Body of pancreas (tissue), 4 donors: ENCODE results near the gene NUCKS1. TPM values are rescaled to one million over a fixed set of nuclear protein-coding genes. Genes with fewer than 3 reads are reported as not detected.

Source experiments
- ATAC-seq: fragments of 150-250 bp; one replicate; pipeline ENCODE4 v1.9.1; 2016
- DNase-seq, 4 donors: peaks; one replicate each; pipeline ENCODE4 v3.0.0-alpha.2; 2019
- H3K27ac ChIP-seq, 4 donors: fragments of 200-600 bp; sonication (generic); 1 replicate in 3 of 4; 2 replicates in 1 of 4; pipeline versions ENCODE4 v1.5.1 to v1.6.1; 2016 to 2019; ENCODE audit warnings: mild to moderate bottlenecking in 1 of 4, mixed read lengths in 1 of 4, moderate library complexity in 1 of 4
- H3K27me3 ChIP-seq, 2 donors: fragments of 200-600 bp; sonication (generic); one replicate each; pipeline ENCODE4 v1.6.0; 2016; ENCODE audit warnings: mild to moderate bottlenecking in 1 of 2
- H3K36me3 ChIP-seq, 2 donors: fragments of 200-600 bp; sonication (generic); replicated peaks in 1 of 2; 2 replicates each; pipeline ENCODE4 v1.5.1; 2016; ENCODE audit warnings: low read depth in 2 of 2; ENCODE audit not compliant: insufficient read depth in 1 of 2
- H3K4me1 ChIP-seq: fragments of 200-600 bp; sonication (generic); one replicate; pipeline ENCODE4 v1.6.0; 2016
- H3K4me3 ChIP-seq, 2 donors: fragments of 200-600 bp; sonication (generic); 1 replicate in 1 of 2; 2 replicates in 1 of 2; pipeline ENCODE4 v1.5.1; 2016 to 2019
- H3K9me3 ChIP-seq, 3 donors: fragments of 200-600 bp; sonication (generic); 1 replicate in 2 of 3; 2 replicates in 1 of 3; pipeline ENCODE4 v1.5.1; 2016
- POLR2A ChIP-seq, 3 donors: fragments of 450-650 bp; IDR thresholded peaks; one replicate each; pipeline ENCODE4 v1.6.1; 2016; ENCODE audit warnings: antibody characterized with exemption in 3 of 3, mild to moderate bottlenecking in 2 of 3
- WGBS, 2 donors: methylation state at CpG; one replicate each; pipeline ENCODE4 v1.1.5; 2017; 5-methylcytosine and 5-hydroxymethylcytosine counted together
- intact Hi-C: fragments of 100-400 bp; cut with DNase I; formaldehyde crosslinking; loops from one replicate; pipeline ENCODE4 v1.15.1; 2023
- total RNA-seq, 2 donors: library from RNA; depleted of rRNA; stranded (reverse); fragments of >200 nt; gene quantifications; one replicate each; pipeline ENCODE4 v1.1.0, GENCODE V29; 2016
- TF ChIP-seq, protein P1 (sequence below), 7 experiments: fragments of 450-650 bp in 4 of 7; fragments of 200-600 bp in 3 of 7; sonication (generic) in 3 of 7; IDR thresholded peaks; one replicate each; pipeline ENCODE4 v1.5.1; 2016 to 2019; ENCODE audit warnings: antibody characterized with exemption in 7 of 7

The NUCKS1 gene
- total RNA-seq, 2 donors from 2014 or later = 37.6 to 39.2 TPM

GRCh38 chr1:205672970-205673369 lies 77.0 kb downstream of the NUCKS1 start:
- Histone ChIP-seq H3K4me3 (no peak overlapping the region), H3K36me3 (no peaks in the 10 kb centered on the region), H3K27me3 (no peaks in the 10 kb centered on the region), H3K9me3 (no peaks in the 10 kb centered on the region), H3K4me1 (peaks cover 12% of the 10 kb centered on the region), H3K27ac (no peak overlapping the region)
- intact Hi-C loops = no loop called here
- no peak for TF ChIP-seq POLR2A (IDR thresholded peaks at IDR 0.05)
- TF ChIP-seq, protein P1, sequence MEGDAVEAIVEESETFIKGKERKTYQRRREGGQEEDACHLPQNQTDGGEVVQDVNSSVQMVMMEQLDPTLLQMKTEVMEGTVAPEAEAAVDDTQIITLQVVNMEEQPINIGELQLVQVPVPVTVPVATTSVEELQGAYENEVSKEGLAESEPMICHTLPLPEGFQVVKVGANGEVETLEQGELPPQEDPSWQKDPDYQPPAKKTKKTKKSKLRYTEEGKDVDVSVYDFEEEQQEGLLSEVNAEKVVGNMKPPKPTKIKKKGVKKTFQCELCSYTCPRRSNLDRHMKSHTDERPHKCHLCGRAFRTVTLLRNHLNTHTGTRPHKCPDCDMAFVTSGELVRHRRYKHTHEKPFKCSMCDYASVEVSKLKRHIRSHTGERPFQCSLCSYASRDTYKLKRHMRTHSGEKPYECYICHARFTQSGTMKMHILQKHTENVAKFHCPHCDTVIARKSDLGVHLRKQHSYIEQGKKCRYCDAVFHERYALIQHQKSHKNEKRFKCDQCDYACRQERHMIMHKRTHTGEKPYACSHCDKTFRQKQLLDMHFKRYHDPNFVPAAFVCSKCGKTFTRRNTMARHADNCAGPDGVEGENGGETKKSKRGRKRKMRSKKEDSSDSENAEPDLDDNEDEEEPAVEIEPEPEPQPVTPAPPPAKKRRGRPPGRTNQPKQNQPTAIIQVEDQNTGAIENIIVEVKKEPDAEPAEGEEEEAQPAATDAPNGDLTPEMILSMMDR (IDR thresholded peaks at IDR 0.05) = no peak
- DNase-seq (no peak), ATAC-seq (no peak)
- 71 to 79% methylated on average over 4 of the region's 4 CpGs for WGBS, 2 donors

- H3K4me3 ChIP-seq = no peak overlapping the region
- H3K4me1 ChIP-seq = peaks cover 12% of the 10 kb centered on the region
- no peak for DNase-seq
- no peaks in the 10 kb centered on the region for H3K36me3 ChIP-seq
- H3K27ac ChIP-seq = peak overlapping the region in 2 of 4 donors; percentile 12 to 39
- TF ChIP-seq, protein P1 (IDR thresholded peaks at IDR 0.05) = no peak
- no peak for TF ChIP-seq POLR2A (IDR thresholded peaks at IDR 0.05)
- no peak for ATAC-seq
- intact Hi-C loops = no loop called here
- 51 to 57% methylated on average over 11 of the region's 11 CpGs for WGBS, 2 donors
- H3K9me3 ChIP-seq = no peaks in the 10 kb centered on the region
- no peaks in the 10 kb centered on the region for H3K27me3 ChIP-seq
These were observed 77.5 kb downstream of the NUCKS1 start for GRCh38 chr1:205672395-205672889.

DNA sequence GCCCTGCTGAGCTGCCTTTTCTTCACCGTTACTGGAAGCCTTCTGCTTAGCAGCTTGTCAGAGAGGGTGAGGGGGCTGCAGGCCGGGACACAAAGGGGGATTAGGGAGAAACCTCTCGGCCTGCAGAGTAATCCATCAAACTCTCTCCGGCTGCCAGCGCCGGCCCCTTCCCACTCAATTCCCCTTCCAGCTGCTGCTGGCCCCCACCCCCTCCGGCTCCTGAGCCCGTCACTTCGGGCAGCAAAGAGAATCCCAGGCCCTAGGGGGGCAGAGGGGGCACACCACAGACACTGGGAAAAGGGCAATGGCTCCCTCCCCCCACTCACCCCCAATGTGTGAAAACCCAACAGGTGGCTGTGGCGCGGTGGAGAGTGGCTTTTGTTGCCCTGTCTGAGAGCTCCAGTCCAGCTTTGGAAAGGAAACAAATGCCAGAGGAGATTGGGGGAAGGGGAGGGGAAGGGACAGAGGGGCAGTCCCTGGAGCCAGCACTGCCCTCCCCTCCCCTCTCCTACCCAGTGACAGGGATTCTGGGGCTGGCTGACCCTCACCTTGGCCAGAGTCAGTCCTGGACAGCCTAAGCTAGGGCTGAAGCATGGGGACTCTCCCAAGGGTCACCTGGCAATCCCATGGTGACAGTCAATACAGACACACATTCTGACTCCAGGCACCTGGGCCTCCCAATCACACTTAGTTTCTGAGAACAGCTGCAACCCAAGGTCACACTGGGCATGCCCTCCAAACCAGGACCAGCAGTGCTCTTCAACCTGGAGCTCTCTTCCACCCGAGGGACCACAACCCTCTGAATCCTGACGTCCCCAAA lies 79.2 kb downstream of the NUCKS1 start:
- Histone ChIP-seq H3K36me3 (no peaks in the 10 kb centered on the region), H3K27me3 (no peaks in the 10 kb centered on the region), H3K4me1 (peaks cover 12% of the 10 kb centered on the region), H3K27ac (no peak overlapping the region), H3K9me3 (no peaks in the 10 kb centered on the region), H3K4me3 (no peak overlapping the region)
- ATAC-seq = peak; percentile 7
- TF ChIP-seq, protein P1 (IDR thresholded peaks at IDR 0.05) = no peak
- TF ChIP-seq POLR2A (IDR thresholded peaks at IDR 0.05) = no peak
- intact Hi-C loops = no loop called here
- peak in 1 of 4 donors; percentile 25 for DNase-seq
- WGBS, 2 donors = 55 to 70% methylated on average over 6 to 12 of the region's 13 CpGs

DNA sequence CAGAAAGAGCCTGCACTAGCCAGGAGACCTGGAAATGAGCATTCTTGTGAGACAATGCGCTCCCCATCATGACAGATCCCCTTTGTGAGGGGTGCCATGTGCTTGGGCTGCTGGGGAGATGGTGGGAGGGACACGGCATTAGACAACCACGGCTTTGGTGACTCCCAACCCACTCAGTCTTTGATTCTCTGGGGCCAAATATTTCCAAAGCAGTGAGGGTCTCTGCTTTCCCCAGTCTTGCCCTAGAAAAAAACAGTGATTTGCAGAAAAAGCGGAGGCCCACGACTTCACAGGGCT lies 79.9 kb downstream of the NUCKS1 start:
- Histone ChIP-seq H3K36me3 (no peaks in the 10 kb centered on the region), H3K4me1 (peaks cover 12% of the 10 kb centered on the region), H3K4me3 (no peak overlapping the region), H3K27me3 (no peaks in the 10 kb centered on the region), H3K27ac (no peak overlapping the region), H3K9me3 (no peaks in the 10 kb centered on the region)
- no peak for TF ChIP-seq POLR2A (IDR thresholded peaks at IDR 0.05)
- TF ChIP-seq, protein P1 (IDR thresholded peaks at IDR 0.05) = no peak
- DNase-seq (no peak), ATAC-seq (no peak)
- WGBS, 2 donors = 78 to 83% methylated on average over 5 of the region's 5 CpGs
- intact Hi-C loops = no loop called here
